GM21381 (cell line): ENCODE results near the gene SLC45A1.

ENCODE experiments used
- ATAC-seq: cut with Tn5 transposase; IDR thresholded peaks from one replicate; pipeline ENCODE4 v1.9.1; 2021; ENCODE audit warnings: mild to moderate bottlenecking, moderate library complexity; ENCODE audit not compliant: unreplicated experiment

SLC45A1 gene

GRCh38 chr1:8307628-8308027 lies 10.3 kb upstream of the SLC45A1 start:
- no peak for ATAC-seq

GRCh38 chr1:8311068-8311718 lies 6.7 kb upstream of the SLC45A1 start:
- no peak for ATAC-seq

GRCh38 chr1:8312235-8313218 lies 5.4 kb upstream of the SLC45A1 start:
- no peak for ATAC-seq

- no peak for ATAC-seq
These were observed 4.7 kb upstream of the SLC45A1 start for GRCh38 chr1:8313231-8313630.

- ATAC-seq, result no peak
These were observed 3.3 kb upstream of the SLC45A1 start for GRCh38 chr1:8314346-8315280.

GRCh38 chr1:8315573-8316475 lies 2.1 kb upstream of the SLC45A1 start:
- ATAC-seq, result no peak

GRCh38 chr1:8318436-8318835 lies 522 bp downstream of the SLC45A1 start:
- ATAC-seq, result no peak

GRCh38 chr1:8321612-8322011 lies 3.7 kb downstream of the SLC45A1 start:
- no peak for ATAC-seq

- ATAC-seq, result no peak
These were observed 5.8 kb downstream of the SLC45A1 start for GRCh38 chr1:8323706-8324105.

- ATAC-seq, result no peak
These were observed 6.4 kb downstream of the SLC45A1 start for GRCh38 chr1:8324176-8324810.

- no peak for ATAC-seq
These were observed 7.9 kb downstream of the SLC45A1 start for GRCh38 chr1:8325771-8326170.

GRCh38 chr1:8326265-8326664 lies 8.4 kb downstream of the SLC45A1 start:
- ATAC-seq, result no peak

GRCh38 chr1:8328271-8328670 lies 10.4 kb downstream of the SLC45A1 start:
- ATAC-seq, result no peak

- no peak for ATAC-seq
These were observed 11.5 kb downstream of the SLC45A1 start for GRCh38 chr1:8329439-8329838.

- no peak for ATAC-seq
These were observed 11.9 kb downstream of the SLC45A1 start for GRCh38 chr1:8329858-8330257.

GRCh38 chr1:8330271-8331125 lies 12.6 kb downstream of the SLC45A1 start:
- ATAC-seq, result no peak

- ATAC-seq, result no peak
These were observed 14.9 kb downstream of the SLC45A1 start for GRCh38 chr1:8332806-8333205.

GRCh38 chr1:8333246-8333987 lies 15.5 kb downstream of the SLC45A1 start:
- ATAC-seq, result no peak
